Measurements from ENCODE around the gene MRPL51. TPM values are rescaled to one million over a fixed set of nuclear protein-coding genes. Genes with fewer than 3 reads are reported as not detected.
"Not testable (repeated sequence)": the region's sequence is repeated elsewhere in the genome, so short reads cannot be mapped to it uniquely, and the experiment has no call there.

The MRPL51 gene
- total RNA-seq, 1 experiment from 2014 or later: 265 TPM

DNA sequence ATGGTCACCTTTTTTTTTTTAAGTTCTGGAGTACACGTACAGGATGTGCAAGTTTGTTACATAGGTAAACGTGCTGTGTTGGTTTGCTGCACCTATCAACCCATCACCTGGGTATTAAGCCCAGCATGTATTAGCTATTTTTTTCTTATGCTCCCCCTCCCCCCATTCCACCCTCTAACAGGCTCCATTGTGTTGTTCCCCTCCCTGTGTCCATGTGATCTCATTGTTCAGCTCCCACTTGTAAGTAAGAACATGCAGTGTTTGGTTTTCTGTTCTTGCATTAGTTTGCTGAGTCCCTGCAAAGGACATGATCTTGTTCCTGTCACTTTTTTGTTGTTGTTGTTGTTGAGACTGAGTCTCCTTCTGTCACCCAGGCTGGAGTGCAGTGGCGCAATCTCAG lies 4.2 kb upstream of the MRPL51 start:
- H3K4me2 ChIP-seq (ENCODE audit: low read length); RAD21 ChIA-PET (ENCODE audit: low non-redundant PET in 1 of 2, low total read pairs in 2 of 2, uncharacterized antibody in 2 of 2, unreplicated experiment in 2 of 2); intact Hi-C loops (cut with micrococcal nuclease); DNase-seq (ENCODE audit: low read depth, low spot score); H3K9ac ChIP-seq (ENCODE audit: low read length); H2AFZ ChIP-seq (ENCODE audit: low read depth, low read length, poor library complexity, severe bottlenecking); H3K9me2 ChIP-seq (ENCODE audit: insufficient read depth); BruUV-seq (replicated peaks); H4K20me1 ChIP-seq (ENCODE audit: insufficient read depth); H3K9me3 ChIP-seq (ENCODE audit: control insufficient read depth in 1 of 2, insufficient read depth in 1 of 2, low read depth in 1 of 2, low read length in 2 of 2); H3K27ac ChIP-seq (ENCODE audit: low read depth, low read length); CTCF ChIA-PET; H3K4me3 ChIP-seq (replicated peaks in 1 of 2; ENCODE audit: low read depth in 1 of 2, low read length in 2 of 2); H3K27me3 ChIP-seq (ENCODE audit: insufficient read depth, low read length); ATAC-seq: not testable (repeated sequence)
- Histone ChIP-seq H3K36me3 (ENCODE audit: control insufficient read depth in 1 of 2, insufficient read depth in 2 of 2, low read length in 2 of 2) (peaks cover 33 to 52% of the 10 kb centered on the region in 2 experiments), H3K79me2 (ENCODE audit: insufficient read depth, low read length) (peaks cover 88% of the 10 kb centered on the region), H3K4me1 (ENCODE audit: control insufficient read depth in 1 of 2, insufficient read depth in 2 of 2, low read length in 2 of 2) (peaks cover 6 to 14% of the 10 kb centered on the region in 2 experiments)
- POLR2A ChIA-PET: interaction anchor here (1.4 kb wide), 1 partner anchor 37 kb away, joined by 5 read pairs; the partner anchor contains the start of gene GAPDH

GRCh38 chr12:6494968-6495367 lies 1.9 kb upstream of the MRPL51 start:
- H3K9ac ChIP-seq (ENCODE audit: low read length): peak overlapping the region; percentile 98
- H3K9me2 ChIP-seq (ENCODE audit: insufficient read depth): no peaks in the 10 kb centered on the region
- peak overlapping the region; percentile 98 for H3K4me2 ChIP-seq (ENCODE audit: low read length)
- DNase-seq (ENCODE audit: low read depth, low spot score) (no peak), ATAC-seq (no peak)
- peaks cover 74% of the 10 kb centered on the region for H3K79me2 ChIP-seq (ENCODE audit: insufficient read depth, low read length)
- no peaks in the 10 kb centered on the region for H3K27me3 ChIP-seq (ENCODE audit: insufficient read depth, low read length)
- H3K9me3 ChIP-seq (ENCODE audit: control insufficient read depth in 1 of 2, insufficient read depth in 1 of 2, low read depth in 1 of 2, low read length in 2 of 2): no peaks in the 10 kb centered on the region
- peak overlapping the region; percentile 86 to 90 for H3K4me3 ChIP-seq (replicated peaks in 1 of 2; ENCODE audit: low read depth in 1 of 2, low read length in 2 of 2)
- no peak overlapping the region for H2AFZ ChIP-seq (ENCODE audit: low read depth, low read length, poor library complexity, severe bottlenecking)
- RAD21 ChIA-PET (ENCODE audit: low non-redundant PET in 1 of 2, low total read pairs in 2 of 2, uncharacterized antibody in 2 of 2, unreplicated experiment in 2 of 2): no interaction called here
- intact Hi-C loops (cut with micrococcal nuclease): loop anchor here (2.0 kb wide), 1 partner anchor 38 kb away; no protein-coding TSS in a partner anchor
- H3K27ac ChIP-seq (ENCODE audit: low read depth, low read length): peak overlapping the region; percentile 97; the same call in 1 of the 2 replicates
- H3K36me3 ChIP-seq (ENCODE audit: control insufficient read depth in 1 of 2, insufficient read depth in 2 of 2, low read length in 2 of 2): peaks cover 24 to 49% of the 10 kb centered on the region in 2 experiments
- CTCF ChIA-PET: no interaction called here
- POLR2A ChIA-PET: interaction anchor here (2.1 kb wide), 1 partner anchor 39 kb away, joined by 8 read pairs; the partner anchor contains the start of gene GAPDH
- H3K4me1 ChIP-seq (ENCODE audit: control insufficient read depth in 1 of 2, insufficient read depth in 2 of 2, low read length in 2 of 2): peaks cover 12 to 19% of the 10 kb centered on the region in 2 experiments
- no peaks in the 10 kb centered on the region for H4K20me1 ChIP-seq (ENCODE audit: insufficient read depth)
- BruUV-seq (replicated peaks): no TSS peak
- TF ChIP-seq TCF7L2 (IDR thresholded peaks at IDR 0.05; ENCODE audit: borderline replicate concordance, extremely low read depth, insufficient read depth, insufficient read length) (no peak), ATF3 (IDR thresholded peaks at IDR 0.05) (no peak), ELF1 (IDR thresholded peaks at IDR 0.05; ENCODE audit: borderline replicate concordance, low read depth) (no peak), CEBPB (IDR thresholded peaks at IDR 0.05; ENCODE audit: low read depth) (no peak), YY1 (IDR thresholded peaks at IDR 0.05; ENCODE audit: extremely low read depth, insufficient replicate concordance, low read depth, low read length) (no peak), SRF (IDR thresholded peaks at IDR 0.05; ENCODE audit: low read depth) (no peak), SIN3A (IDR thresholded peaks at IDR 0.05; ENCODE audit: low read depth) (no peak), RAD21 (IDR thresholded peaks at IDR 0.05; ENCODE audit: low read depth) (no peak), JUND (IDR thresholded peaks at IDR 0.05) (no peak), EZH2phosphoT487 (IDR thresholded peaks at IDR 0.05; ENCODE audit: borderline replicate concordance) (no peak), POLR2AphosphoS5 (IDR thresholded peaks at IDR 0.05; ENCODE audit: low read depth, low read length) (no peak), CTCF (IDR thresholded peaks at IDR 0.05 in 2 of 3, conservative IDR thresholded peaks at IDR 0.05 in 1 of 3; ENCODE audit: borderline replicate concordance in 1 of 3, insufficient read depth in 1 of 3, low read depth in 2 of 3, low read length in 2 of 3) (no peak), SP1 (IDR thresholded peaks at IDR 0.05; ENCODE audit: low read depth) (no peak), POLR2A (IDR thresholded peaks at IDR 0.05; ENCODE audit: borderline replicate concordance, extremely low read depth, insufficient read depth, insufficient read length) (no peak), CBX3 (IDR thresholded peaks at IDR 0.05; ENCODE audit: low read depth) (no peak), ZFX (IDR thresholded peaks at IDR 0.05) (no peak)
- TF ChIP-seq, protein P1, sequence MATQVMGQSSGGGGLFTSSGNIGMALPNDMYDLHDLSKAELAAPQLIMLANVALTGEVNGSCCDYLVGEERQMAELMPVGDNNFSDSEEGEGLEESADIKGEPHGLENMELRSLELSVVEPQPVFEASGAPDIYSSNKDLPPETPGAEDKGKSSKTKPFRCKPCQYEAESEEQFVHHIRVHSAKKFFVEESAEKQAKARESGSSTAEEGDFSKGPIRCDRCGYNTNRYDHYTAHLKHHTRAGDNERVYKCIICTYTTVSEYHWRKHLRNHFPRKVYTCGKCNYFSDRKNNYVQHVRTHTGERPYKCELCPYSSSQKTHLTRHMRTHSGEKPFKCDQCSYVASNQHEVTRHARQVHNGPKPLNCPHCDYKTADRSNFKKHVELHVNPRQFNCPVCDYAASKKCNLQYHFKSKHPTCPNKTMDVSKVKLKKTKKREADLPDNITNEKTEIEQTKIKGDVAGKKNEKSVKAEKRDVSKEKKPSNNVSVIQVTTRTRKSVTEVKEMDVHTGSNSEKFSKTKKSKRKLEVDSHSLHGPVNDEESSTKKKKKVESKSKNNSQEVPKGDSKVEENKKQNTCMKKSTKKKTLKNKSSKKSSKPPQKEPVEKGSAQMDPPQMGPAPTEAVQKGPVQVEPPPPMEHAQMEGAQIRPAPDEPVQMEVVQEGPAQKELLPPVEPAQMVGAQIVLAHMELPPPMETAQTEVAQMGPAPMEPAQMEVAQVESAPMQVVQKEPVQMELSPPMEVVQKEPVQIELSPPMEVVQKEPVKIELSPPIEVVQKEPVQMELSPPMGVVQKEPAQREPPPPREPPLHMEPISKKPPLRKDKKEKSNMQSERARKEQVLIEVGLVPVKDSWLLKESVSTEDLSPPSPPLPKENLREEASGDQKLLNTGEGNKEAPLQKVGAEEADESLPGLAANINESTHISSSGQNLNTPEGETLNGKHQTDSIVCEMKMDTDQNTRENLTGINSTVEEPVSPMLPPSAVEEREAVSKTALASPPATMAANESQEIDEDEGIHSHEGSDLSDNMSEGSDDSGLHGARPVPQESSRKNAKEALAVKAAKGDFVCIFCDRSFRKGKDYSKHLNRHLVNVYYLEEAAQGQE (IDR thresholded peaks at IDR 0.05; ENCODE audit: low read depth): no peak

All from HCT116 (cell line).